ENCODE data around the gene BBS9.

DNA sequence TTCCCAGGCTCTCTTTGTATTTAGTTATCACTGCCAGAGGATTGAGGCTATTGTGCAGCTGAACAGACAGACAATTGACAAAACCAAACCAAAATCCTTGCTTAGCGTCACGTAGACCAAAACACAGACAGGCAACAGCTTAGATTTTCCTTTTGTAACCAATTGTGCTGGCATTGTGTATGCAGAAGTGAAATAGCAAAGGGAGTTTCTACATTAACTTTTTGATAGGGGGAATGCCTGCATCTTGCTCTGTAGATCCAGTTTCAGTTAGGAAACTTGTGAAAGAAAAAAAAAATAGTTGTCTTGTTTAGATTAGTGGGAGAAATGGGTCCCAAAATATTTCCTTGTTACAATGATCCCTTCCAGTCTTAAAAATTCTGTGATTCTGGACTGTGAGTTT lies 333.8 kb downstream of the BBS9 start:
- TF ChIP-seq, protein P1, sequence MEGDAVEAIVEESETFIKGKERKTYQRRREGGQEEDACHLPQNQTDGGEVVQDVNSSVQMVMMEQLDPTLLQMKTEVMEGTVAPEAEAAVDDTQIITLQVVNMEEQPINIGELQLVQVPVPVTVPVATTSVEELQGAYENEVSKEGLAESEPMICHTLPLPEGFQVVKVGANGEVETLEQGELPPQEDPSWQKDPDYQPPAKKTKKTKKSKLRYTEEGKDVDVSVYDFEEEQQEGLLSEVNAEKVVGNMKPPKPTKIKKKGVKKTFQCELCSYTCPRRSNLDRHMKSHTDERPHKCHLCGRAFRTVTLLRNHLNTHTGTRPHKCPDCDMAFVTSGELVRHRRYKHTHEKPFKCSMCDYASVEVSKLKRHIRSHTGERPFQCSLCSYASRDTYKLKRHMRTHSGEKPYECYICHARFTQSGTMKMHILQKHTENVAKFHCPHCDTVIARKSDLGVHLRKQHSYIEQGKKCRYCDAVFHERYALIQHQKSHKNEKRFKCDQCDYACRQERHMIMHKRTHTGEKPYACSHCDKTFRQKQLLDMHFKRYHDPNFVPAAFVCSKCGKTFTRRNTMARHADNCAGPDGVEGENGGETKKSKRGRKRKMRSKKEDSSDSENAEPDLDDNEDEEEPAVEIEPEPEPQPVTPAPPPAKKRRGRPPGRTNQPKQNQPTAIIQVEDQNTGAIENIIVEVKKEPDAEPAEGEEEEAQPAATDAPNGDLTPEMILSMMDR (IDR thresholded peaks at IDR 0.05), result no peak
- no peak for TF ChIP-seq POLR2A (IDR thresholded peaks at IDR 0.05)
